IPS-20b (cell line): ENCODE results near the gene EEF1AKMT1.
"Not testable (repeated sequence)": the region's sequence is repeated elsewhere in the genome, so short reads cannot be mapped to it uniquely, and the experiment has no call there.

ENCODE experiments used
- H3K27ac ChIP-seq: one replicate; pipeline ENCODE4 v1.5.1; 2013; ENCODE audit warnings: low read length
- H3K27me3 ChIP-seq: 2 replicates; pipeline ENCODE4 v1.6.1; 2013; ENCODE audit warnings: mild to moderate bottlenecking, low read length, inconsistent platforms; ENCODE audit not compliant: insufficient read depth
- H3K36me3 ChIP-seq: 2 replicates; pipeline ENCODE4 v1.6.1; 2013; ENCODE audit warnings: low read depth, mild to moderate bottlenecking, inconsistent platforms, low read length, moderate library complexity; ENCODE audit not compliant: insufficient read depth
- H3K4me1 ChIP-seq: 2 replicates; pipeline ENCODE4 v1.6.1; 2013; ENCODE audit warnings: mild to moderate bottlenecking, control low read depth, inconsistent platforms, low read length, moderate library complexity; ENCODE audit not compliant: insufficient read depth
- H3K4me3 ChIP-seq: 2 replicates; pipeline ENCODE4 v1.5.1; 2013; ENCODE audit warnings: mild to moderate bottlenecking, low read length, inconsistent platforms
- H3K9ac ChIP-seq: 2 replicates; pipeline ENCODE4 v1.6.1; 2013; ENCODE audit warnings: low read depth, mild to moderate bottlenecking, inconsistent platforms, low read length, moderate library complexity
- H3K9me3 ChIP-seq: 2 replicates; pipeline ENCODE4 v1.6.1; 2013; ENCODE audit warnings: mild to moderate bottlenecking, low read depth, low read length, inconsistent platforms; ENCODE audit not compliant: insufficient read depth

The EEF1AKMT1 gene

GRCh38 chr13:20686167-20686566 lies 87.6 kb downstream of the EEF1AKMT1 start:
- no peaks in the 10 kb centered on the region for H3K9me3 ChIP-seq
- H3K36me3 ChIP-seq = no peaks in the 10 kb centered on the region
- no peak overlapping the region for H3K4me3 ChIP-seq
- no peak overlapping the region for H3K9ac ChIP-seq
- no peaks in the 10 kb centered on the region for H3K27me3 ChIP-seq
- H3K4me1 ChIP-seq = peaks cover 21% of the 10 kb centered on the region
- H3K27ac ChIP-seq = no peak overlapping the region

- no peaks in the 10 kb centered on the region for H3K9me3 ChIP-seq
Measured at GRCh38 chr13:20685092-20685491, 88.7 kb downstream of the EEF1AKMT1 start.

GRCh38 chr13:20684546-20684945 lies 89.2 kb downstream of the EEF1AKMT1 start:
- Histone ChIP-seq H3K9me3 (no peaks in the 10 kb centered on the region), H3K4me3 (no peak overlapping the region), H3K9ac (no peak overlapping the region; the same call in 1 of the 2 replicates), H3K36me3 (no peaks in the 10 kb centered on the region), H3K27me3 (no peaks in the 10 kb centered on the region), H3K27ac (no peak overlapping the region), H3K4me1 (peaks cover 21% of the 10 kb centered on the region)

More at GRCh38 chr13:20685092-20685491, 88.7 kb downstream of the EEF1AKMT1 start:
- Histone ChIP-seq H3K36me3 (no peaks in the 10 kb centered on the region), H3K4me1 (peaks cover 21% of the 10 kb centered on the region), H3K9ac (no peak overlapping the region), H3K27me3 (no peaks in the 10 kb centered on the region), H3K4me3 (no peak overlapping the region), H3K27ac (no peak overlapping the region)

- no peak overlapping the region for H3K4me3 ChIP-seq
- H3K9me3 ChIP-seq = no peaks in the 10 kb centered on the region
- H3K4me1 ChIP-seq = peaks cover 21% of the 10 kb centered on the region
- H3K27ac ChIP-seq = no peak overlapping the region
- no peaks in the 10 kb centered on the region for H3K36me3 ChIP-seq
- peak overlapping the region; percentile 45; the same call in 1 of the 2 replicates for H3K9ac ChIP-seq
- H3K27me3 ChIP-seq = no peaks in the 10 kb centered on the region
Measured at GRCh38 chr13:20684041-20684440, 89.7 kb downstream of the EEF1AKMT1 start.

GRCh38 chr13:20682061-20682460 lies 91.7 kb downstream of the EEF1AKMT1 start:
- H3K4me1 ChIP-seq = peaks cover 14% of the 10 kb centered on the region
- H3K36me3 ChIP-seq = no peaks in the 10 kb centered on the region
- no peak overlapping the region for H3K4me3 ChIP-seq
- H3K27ac ChIP-seq = no peak overlapping the region
- H3K9me3 ChIP-seq = no peaks in the 10 kb centered on the region
- no peak overlapping the region for H3K9ac ChIP-seq
- no peaks in the 10 kb centered on the region for H3K27me3 ChIP-seq

GRCh38 chr13:20681481-20681880 lies 92.3 kb downstream of the EEF1AKMT1 start:
- not testable (repeated sequence) for H3K9me3 ChIP-seq, H3K9ac ChIP-seq, H3K27me3 ChIP-seq, H3K36me3 ChIP-seq, H3K4me3 ChIP-seq, H3K27ac ChIP-seq
- H3K4me1 ChIP-seq = peaks cover 13% of the 10 kb centered on the region

- peaks cover 13% of the 10 kb centered on the region for H3K4me1 ChIP-seq
- H3K27ac ChIP-seq = no peak overlapping the region
- no peaks in the 10 kb centered on the region for H3K9me3 ChIP-seq
- H3K27me3 ChIP-seq = no peaks in the 10 kb centered on the region
- H3K4me3 ChIP-seq = no peak overlapping the region
- H3K36me3 ChIP-seq = no peaks in the 10 kb centered on the region
- H3K9ac ChIP-seq = no peak overlapping the region
Measured at GRCh38 chr13:20680416-20681080, 93.2 kb downstream of the EEF1AKMT1 start.

- Histone ChIP-seq H3K27me3 (no peaks in the 10 kb centered on the region), H3K27ac (no peak overlapping the region), H3K9ac (no peak overlapping the region), H3K9me3 (no peaks in the 10 kb centered on the region), H3K4me1 (peaks cover 13% of the 10 kb centered on the region), H3K36me3 (no peaks in the 10 kb centered on the region), H3K4me3 (no peak overlapping the region)
Measured at GRCh38 chr13:20679879-20680278, 93.9 kb downstream of the EEF1AKMT1 start.
